Osteoblast (primary cell): ENCODE results near the gene KIF23. TPM values are rescaled to one million over a fixed set of nuclear protein-coding genes. Genes with fewer than 3 reads are reported as not detected.

Experiments used
- DNase-seq: peaks from one replicate; pipeline ENCODE4 v3.0.0; 2011; ENCODE audit warnings: low spot score, mixed read lengths; ENCODE audit not compliant: insufficient read length; ENCODE audit errors: missing footprints
- H2AFZ ChIP-seq: 2 replicates; pipeline ENCODE4 v1.6.0; 2011; ENCODE audit warnings: mild to moderate bottlenecking, low read length
- H3K27ac ChIP-seq: 2 replicates; pipeline ENCODE4 v1.5.1; 2011; ENCODE audit warnings: mild to moderate bottlenecking, low read depth, low read length, moderate library complexity
- H3K27me3 ChIP-seq: 2 replicates; pipeline ENCODE4 v1.6.0; 2012; ENCODE audit warnings: mild to moderate bottlenecking, control low read depth, inconsistent platforms, low read length, moderate library complexity; ENCODE audit not compliant: insufficient read depth
- H3K36me3 ChIP-seq: 2 replicates; pipeline ENCODE4 v1.5.1; 2011; ENCODE audit warnings: mild to moderate bottlenecking, low read length, control low read depth, moderate library complexity; ENCODE audit not compliant: insufficient read depth
- H3K4me1 ChIP-seq: 2 replicates; pipeline ENCODE4 v1.5.1; 2011; ENCODE audit warnings: mild to moderate bottlenecking, low read length, control low read depth, moderate library complexity; ENCODE audit not compliant: insufficient read depth
- H3K4me2 ChIP-seq: 2 replicates; pipeline ENCODE4 v1.6.0; 2011; ENCODE audit warnings: mild to moderate bottlenecking, low read length; ENCODE audit not compliant: insufficient read depth
- H3K4me3 ChIP-seq: fragments of 200-600 bp; sonication (generic); 3 replicates; pipeline ENCODE4 v1.5.1; 2012; ENCODE audit warnings: mild to moderate bottlenecking, low read length, inconsistent platforms; ENCODE audit not compliant: insufficient read depth
- H3K79me2 ChIP-seq: 2 replicates; pipeline ENCODE4 v1.6.0; 2012; ENCODE audit warnings: mild to moderate bottlenecking, low read length, control low read depth, inconsistent platforms; ENCODE audit not compliant: insufficient read depth
- H3K9me3 ChIP-seq: 2 replicates; pipeline ENCODE4 v1.5.1; 2011; ENCODE audit warnings: low read depth, low read length, control low read depth
- H4K20me1 ChIP-seq: 2 replicates; pipeline ENCODE4 v1.6.0; 2012; ENCODE audit warnings: mild to moderate bottlenecking, low read length, control low read depth; ENCODE audit not compliant: insufficient read depth
- small RNA-seq: library from RNA; depleted of rRNA; stranded (forward); fragments of <200 nt; gene quantifications from one replicate; pipeline ENCODE3, GENCODE V24; 2012
- total RNA-seq: library from RNA; depleted of rRNA; stranded (reverse); fragments of >200 nt; gene quantifications from 2 replicates; pipeline ENCODE4 v1.2.3, GENCODE V29; 2012
- TF ChIP-seq, protein P1 (sequence below): IDR thresholded peaks from 2 replicates; pipeline ENCODE4 v1.5.1; 2011; ENCODE audit warnings: mild to moderate bottlenecking, low read depth, low read length, moderate library complexity; ENCODE audit errors: extremely low read depth

KIF23 gene
- total RNA-seq, 1 donor, result 8.3 TPM

DNA sequence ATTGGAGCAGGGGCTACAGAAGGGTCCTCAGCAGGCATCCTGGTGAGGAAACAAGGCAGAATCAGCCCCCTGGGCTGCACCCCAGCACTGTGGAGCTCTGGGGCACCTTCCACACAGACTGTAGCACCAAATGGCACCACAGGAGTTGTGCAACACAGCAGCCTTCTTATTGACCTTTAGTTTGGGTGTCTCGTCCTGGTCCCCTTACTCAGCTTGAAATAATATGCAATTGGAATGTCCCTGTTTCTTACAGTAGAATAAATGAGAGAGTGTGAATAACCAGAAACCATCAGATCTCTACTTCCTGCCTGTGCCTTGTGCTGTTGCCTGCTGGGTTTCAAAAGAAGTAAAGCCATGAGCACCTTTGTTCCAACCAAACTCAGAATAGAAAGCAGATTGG, 82.9 kb downstream of the KIF23 start:
- no peak overlapping the region for H3K27ac ChIP-seq
- no peaks in the 10 kb centered on the region for H3K9me3 ChIP-seq
- H4K20me1 ChIP-seq, result no peaks in the 10 kb centered on the region
- DNase-seq, result no peak
- H3K27me3 ChIP-seq, result peaks cover 10% of the 10 kb centered on the region
- no peaks in the 10 kb centered on the region for H3K79me2 ChIP-seq
- H2AFZ ChIP-seq, result no peak overlapping the region
- no peak overlapping the region for H3K4me3 ChIP-seq
- H3K4me1 ChIP-seq, result no peaks in the 10 kb centered on the region
- TF ChIP-seq, protein P1, sequence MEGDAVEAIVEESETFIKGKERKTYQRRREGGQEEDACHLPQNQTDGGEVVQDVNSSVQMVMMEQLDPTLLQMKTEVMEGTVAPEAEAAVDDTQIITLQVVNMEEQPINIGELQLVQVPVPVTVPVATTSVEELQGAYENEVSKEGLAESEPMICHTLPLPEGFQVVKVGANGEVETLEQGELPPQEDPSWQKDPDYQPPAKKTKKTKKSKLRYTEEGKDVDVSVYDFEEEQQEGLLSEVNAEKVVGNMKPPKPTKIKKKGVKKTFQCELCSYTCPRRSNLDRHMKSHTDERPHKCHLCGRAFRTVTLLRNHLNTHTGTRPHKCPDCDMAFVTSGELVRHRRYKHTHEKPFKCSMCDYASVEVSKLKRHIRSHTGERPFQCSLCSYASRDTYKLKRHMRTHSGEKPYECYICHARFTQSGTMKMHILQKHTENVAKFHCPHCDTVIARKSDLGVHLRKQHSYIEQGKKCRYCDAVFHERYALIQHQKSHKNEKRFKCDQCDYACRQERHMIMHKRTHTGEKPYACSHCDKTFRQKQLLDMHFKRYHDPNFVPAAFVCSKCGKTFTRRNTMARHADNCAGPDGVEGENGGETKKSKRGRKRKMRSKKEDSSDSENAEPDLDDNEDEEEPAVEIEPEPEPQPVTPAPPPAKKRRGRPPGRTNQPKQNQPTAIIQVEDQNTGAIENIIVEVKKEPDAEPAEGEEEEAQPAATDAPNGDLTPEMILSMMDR, result no peak
- no peak overlapping the region for H3K4me2 ChIP-seq
- no peaks in the 10 kb centered on the region for H3K36me3 ChIP-seq

- no peak overlapping the region for H3K4me3 ChIP-seq
- H3K27ac ChIP-seq, result no peak overlapping the region
- no peak overlapping the region for H3K4me2 ChIP-seq
- no peaks in the 10 kb centered on the region for H3K79me2 ChIP-seq
- H3K36me3 ChIP-seq, result no peaks in the 10 kb centered on the region
- H4K20me1 ChIP-seq, result no peaks in the 10 kb centered on the region
- H3K9me3 ChIP-seq, result no peaks in the 10 kb centered on the region
- no peak overlapping the region for H2AFZ ChIP-seq
- TF ChIP-seq, protein P1, result no peak
- no peak for DNase-seq
- peaks cover 10% of the 10 kb centered on the region for H3K27me3 ChIP-seq
- no peaks in the 10 kb centered on the region for H3K4me1 ChIP-seq
Measured at GRCh38 chr15:69497667-69498066, 83.5 kb downstream of the KIF23 start.

Small RNA genes lying within 50 kb of the gene (small RNA-seq; reads per million reads assigned to genes)
- gene RF00012, result not detected

Other genes with a start within 250 kb of the KIF23 start
- gene PAQR5, start 115.4 kb upstream of the KIF23 start, total RNA-seq, result 1.1 and 1.5 TPM in 2 replicates
- 71.7 and 94.6 TPM in 2 replicates for gene RPLP1, start 38.5 kb downstream of the KIF23 start, total RNA-seq